ELR (cell line): ENCODE results near the gene RPS27L.
"Not testable (repeated sequence)": the region's sequence is repeated elsewhere in the genome, so short reads cannot be mapped to it uniquely, and the experiment has no call there.

Experiments used
- DNase-seq: peaks from one replicate; pipeline ENCODE4 v3.0.0-alpha.2; 2015; ENCODE audit warnings: low read depth

RPS27L gene

GRCh38 chr15:63098901-63099300, 58.4 kb downstream of the RPS27L start:
- not testable (repeated sequence) for DNase-seq
